Uterus (tissue), 2 donors: Measurements from ENCODE around the gene TLCD1.

ENCODE experiments used
- POLR2A ChIP-seq, 2 donors: fragments of 450-650 bp; IDR thresholded peaks; one replicate each; pipeline ENCODE4 v1.6.1; 2016; ENCODE audit warnings: antibody characterized with exemption in 2 of 2, mild to moderate bottlenecking in 1 of 2, moderate library complexity in 1 of 2
- TF ChIP-seq, protein P1 (sequence below), 4 experiments: fragments of 200-600 bp in 2 of 4; fragments of 450-650 bp in 2 of 4; sonication (generic) in 2 of 4; IDR thresholded peaks; one replicate each; pipeline ENCODE4 v1.5.1; 2016 to 2019; ENCODE audit warnings: antibody characterized with exemption in 4 of 4, mild to moderate bottlenecking in 2 of 4, moderate library complexity in 1 of 4

GRCh38 chr17:28737316-28737715, 11.3 kb upstream of the TLCD1 start:
- TF ChIP-seq, protein P1, sequence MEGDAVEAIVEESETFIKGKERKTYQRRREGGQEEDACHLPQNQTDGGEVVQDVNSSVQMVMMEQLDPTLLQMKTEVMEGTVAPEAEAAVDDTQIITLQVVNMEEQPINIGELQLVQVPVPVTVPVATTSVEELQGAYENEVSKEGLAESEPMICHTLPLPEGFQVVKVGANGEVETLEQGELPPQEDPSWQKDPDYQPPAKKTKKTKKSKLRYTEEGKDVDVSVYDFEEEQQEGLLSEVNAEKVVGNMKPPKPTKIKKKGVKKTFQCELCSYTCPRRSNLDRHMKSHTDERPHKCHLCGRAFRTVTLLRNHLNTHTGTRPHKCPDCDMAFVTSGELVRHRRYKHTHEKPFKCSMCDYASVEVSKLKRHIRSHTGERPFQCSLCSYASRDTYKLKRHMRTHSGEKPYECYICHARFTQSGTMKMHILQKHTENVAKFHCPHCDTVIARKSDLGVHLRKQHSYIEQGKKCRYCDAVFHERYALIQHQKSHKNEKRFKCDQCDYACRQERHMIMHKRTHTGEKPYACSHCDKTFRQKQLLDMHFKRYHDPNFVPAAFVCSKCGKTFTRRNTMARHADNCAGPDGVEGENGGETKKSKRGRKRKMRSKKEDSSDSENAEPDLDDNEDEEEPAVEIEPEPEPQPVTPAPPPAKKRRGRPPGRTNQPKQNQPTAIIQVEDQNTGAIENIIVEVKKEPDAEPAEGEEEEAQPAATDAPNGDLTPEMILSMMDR (IDR thresholded peaks at IDR 0.05), result no peak
- no peak for TF ChIP-seq POLR2A (IDR thresholded peaks at IDR 0.05)
